RWPE2 (cell line): ENCODE measurements around the gene SLC5A2.
"Not testable (repeated sequence)": the region's sequence is repeated elsewhere in the genome, so short reads cannot be mapped to it uniquely, and the experiment has no call there.

Experiments used
- ATAC-seq: fragments of 200-7000 bp; cut with Tn5 transposase; 3 replicates; pipeline ENCODE4 v1.9.1; 2021; ENCODE audit warnings: low read depth
- DNase-seq: peaks from one replicate; pipeline ENCODE4 v3.0.0-alpha.2; 2020; ENCODE audit warnings: low spot score
- H3K27ac ChIP-seq: fragments of 450-650 bp; 2 replicates; pipeline ENCODE4 v1.5.1; 2017; ENCODE audit warnings: mild to moderate bottlenecking; ENCODE audit not compliant: poor library complexity, severe bottlenecking
- H3K27me3 ChIP-seq: fragments of 250-450 bp; sonication (Bioruptor Pico); 2 replicates; pipeline ENCODE4 v1.5.1; 2021; ENCODE audit warnings: mild to moderate bottlenecking, moderate library complexity; ENCODE audit not compliant: insufficient read depth, poor library complexity, severe bottlenecking
- H3K36me3 ChIP-seq: fragments of 250-450 bp; sonication (Bioruptor Pico); 2 replicates; pipeline ENCODE4 v1.5.1; 2020; ENCODE audit warnings: low read depth, mild to moderate bottlenecking, moderate library complexity
- H3K4me1 ChIP-seq: fragments of 250-450 bp; sonication (Bioruptor Pico); 2 replicates; pipeline ENCODE4 v1.5.1; 2021; ENCODE audit warnings: mild to moderate bottlenecking, moderate library complexity; ENCODE audit not compliant: insufficient read depth, poor library complexity, severe bottlenecking
- H3K4me3 ChIP-seq: fragments of 250-450 bp; sonication (Bioruptor Pico); 2 replicates; pipeline ENCODE4 v1.5.1; 2021; ENCODE audit warnings: mild to moderate bottlenecking, moderate library complexity; ENCODE audit not compliant: severe bottlenecking
- H3K9me3 ChIP-seq: fragments of 250-450 bp; sonication (Bioruptor Pico); 2 replicates; pipeline ENCODE4 v1.5.1; 2021; ENCODE audit warnings: mild to moderate bottlenecking, moderate library complexity; ENCODE audit not compliant: severe bottlenecking
- CTCF ChIP-seq: fragments of 450-650 bp; IDR thresholded peaks from one replicate; pipeline ENCODE4 v1.5.1; 2017; ENCODE audit warnings: mild to moderate bottlenecking, moderate library complexity; ENCODE audit not compliant: poor library complexity, severe bottlenecking

SLC5A2 gene

DNA sequence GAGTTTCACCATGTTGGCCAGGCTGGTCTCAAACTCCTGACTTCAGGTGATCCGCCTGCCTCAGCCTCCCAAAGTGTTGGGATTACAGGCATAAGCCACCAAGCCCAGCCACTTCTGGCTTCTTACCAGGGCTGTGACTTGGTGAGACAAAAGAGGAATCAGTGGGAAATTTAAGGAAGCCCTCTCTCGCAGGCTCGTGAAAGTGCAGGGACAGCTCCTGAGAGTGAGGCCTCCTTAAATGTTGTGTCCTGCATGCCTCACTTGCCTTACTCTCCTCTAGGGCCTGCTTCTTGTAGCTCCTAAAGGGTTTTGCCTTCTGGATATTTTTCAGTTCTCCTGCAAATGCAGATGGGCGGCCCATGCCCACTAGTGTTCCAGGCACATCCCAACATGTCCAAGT, 50.0 kb downstream of the SLC5A2 start:
- Histone ChIP-seq H3K4me3 (no peak overlapping the region), H3K27me3 (peaks cover 32% of the 10 kb centered on the region), H3K9me3 (no peaks in the 10 kb centered on the region), H3K4me1 (no peaks in the 10 kb centered on the region), H3K36me3 (no peaks in the 10 kb centered on the region), H3K27ac (no peak overlapping the region)
- DNase-seq (no peak), ATAC-seq (no peak)
- TF ChIP-seq CTCF, result no peak

- no peaks in the 10 kb centered on the region for H3K9me3 ChIP-seq
- no peak overlapping the region for H3K4me3 ChIP-seq
- no peaks in the 10 kb centered on the region for H3K4me1 ChIP-seq
- peaks cover 17% of the 10 kb centered on the region for H3K27me3 ChIP-seq
- no peaks in the 10 kb centered on the region for H3K36me3 ChIP-seq
- TF ChIP-seq CTCF, result no peak
- ATAC-seq, result no peak
- no peak overlapping the region for H3K27ac ChIP-seq
- DNase-seq, result no peak
Observed at GRCh38 chr16:31535737-31536136, 52.8 kb downstream of the SLC5A2 start.

- no peak for ATAC-seq
- no peaks in the 10 kb centered on the region for H3K4me1 ChIP-seq
- no peaks in the 10 kb centered on the region for H3K9me3 ChIP-seq
- no peaks in the 10 kb centered on the region for H3K36me3 ChIP-seq
- H3K27ac ChIP-seq, result no peak overlapping the region
- H3K27me3 ChIP-seq, result peaks cover 17% of the 10 kb centered on the region
- no peak for TF ChIP-seq CTCF
- no peak for DNase-seq
- H3K4me3 ChIP-seq, result no peak overlapping the region
Observed at GRCh38 chr16:31536804-31537361, 54.0 kb downstream of the SLC5A2 start.

DNA sequence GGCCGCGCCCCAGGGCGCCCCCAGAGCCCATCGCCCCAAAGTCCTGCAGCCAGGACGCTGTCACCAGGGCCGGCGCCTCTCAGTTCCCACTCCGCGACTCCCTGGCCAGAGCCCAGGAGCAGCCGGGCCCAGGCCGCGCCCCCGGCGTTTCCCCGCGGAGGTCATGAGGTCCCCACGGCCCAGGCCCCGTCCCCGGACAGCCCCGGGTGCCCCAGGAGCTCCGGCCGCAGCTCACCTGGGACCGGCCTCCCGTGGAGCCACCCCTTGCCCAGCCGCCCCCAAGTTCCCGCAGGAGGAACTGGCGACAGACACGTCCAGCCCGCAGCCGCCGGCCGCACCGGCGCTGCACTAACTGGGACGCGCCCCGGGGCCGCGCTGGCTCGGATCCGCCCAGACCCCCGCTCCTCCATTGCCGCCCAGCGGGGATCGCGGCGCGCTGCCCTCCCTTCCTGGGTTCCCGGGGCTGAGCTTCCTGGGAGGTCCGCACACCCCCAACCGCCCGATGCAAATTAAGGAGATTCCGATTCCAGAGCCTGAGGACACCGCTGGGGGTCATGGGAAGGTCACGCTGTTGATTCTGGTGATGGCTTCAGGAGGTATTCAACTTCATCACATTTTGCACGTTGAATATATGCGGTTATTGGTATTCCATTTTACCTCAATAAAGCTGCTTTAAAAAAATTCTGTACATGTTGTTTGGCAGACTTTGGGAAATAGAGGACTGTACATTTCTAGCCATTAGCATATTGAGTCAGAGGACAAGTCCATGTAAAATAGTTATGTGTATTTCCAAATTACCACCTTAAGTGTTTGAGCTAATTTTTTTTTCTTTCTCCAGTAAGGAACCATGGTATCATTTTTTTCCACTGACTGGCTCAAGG, 54.7 kb downstream of the SLC5A2 start:
- Histone ChIP-seq H3K9me3 (no peaks in the 10 kb centered on the region), H3K27ac (no peak overlapping the region), H3K4me3 (no peak overlapping the region), H3K27me3 (peaks cover 17% of the 10 kb centered on the region), H3K4me1 (no peaks in the 10 kb centered on the region), H3K36me3 (no peaks in the 10 kb centered on the region)
- DNase-seq (no peak), ATAC-seq (no peak)
- no peak for TF ChIP-seq CTCF

DNA sequence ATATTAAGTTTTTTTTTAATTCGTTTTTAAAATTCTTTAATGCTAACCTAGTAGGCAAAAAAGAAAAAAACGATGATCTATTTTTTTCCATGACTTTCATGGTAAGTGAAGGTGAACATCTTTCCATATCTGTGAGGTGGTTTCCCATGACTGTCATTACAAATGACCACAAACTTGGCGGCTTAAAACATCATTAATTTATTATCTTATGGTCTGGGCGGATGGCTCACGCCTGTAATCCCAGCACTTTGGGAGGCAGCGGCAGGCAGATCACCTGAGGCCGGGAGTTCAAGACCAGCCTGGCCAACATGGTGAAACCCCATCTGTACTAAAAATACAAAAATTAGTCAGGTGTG, 55.3 kb downstream of the SLC5A2 start:
- H3K4me1 ChIP-seq, H3K36me3 ChIP-seq, ATAC-seq, H3K27ac ChIP-seq, H3K4me3 ChIP-seq, DNase-seq, H3K9me3 ChIP-seq: not testable (repeated sequence)
- H3K27me3 ChIP-seq, result peaks cover 17% of the 10 kb centered on the region

DNA sequence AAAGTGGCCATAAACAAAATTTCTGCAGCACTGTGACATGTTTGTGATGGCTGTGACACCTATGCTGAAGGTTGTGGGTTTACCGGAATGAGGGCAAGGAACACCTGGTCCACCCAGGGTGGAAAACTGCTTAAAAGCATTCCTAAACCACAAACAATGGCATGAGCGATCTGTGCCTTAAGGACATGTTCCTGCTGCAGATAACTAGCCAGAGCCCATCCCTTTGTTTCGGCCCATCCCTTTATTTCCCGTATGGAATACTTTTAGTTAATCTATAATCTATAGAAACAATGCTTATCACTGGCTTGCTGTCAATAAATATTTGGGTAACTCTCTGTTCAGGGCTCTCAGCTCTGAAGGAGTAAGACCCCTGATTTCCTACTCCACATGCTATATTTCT, 56.8 kb downstream of the SLC5A2 start:
- not testable (repeated sequence) for H3K4me3 ChIP-seq, ATAC-seq, H3K4me1 ChIP-seq, H3K9me3 ChIP-seq, H3K27ac ChIP-seq, DNase-seq, H3K36me3 ChIP-seq
- peaks cover 17% of the 10 kb centered on the region for H3K27me3 ChIP-seq
